Parathyroid adenoma (tissue), 2 donors: ENCODE measurements around the gene HAUS7.

Experiments used
- H2AFZ ChIP-seq: fragments of 300-600 bp; sonication (generic); one replicate; pipeline ENCODE4 v1.7.0; 2017; ENCODE audit warnings: antibody characterized with exemption, mild to moderate bottlenecking
- H3K27ac ChIP-seq: fragments of 300-600 bp; sonication (generic); one replicate; pipeline ENCODE4 v1.7.0; 2017
- H3K27me3 ChIP-seq: fragments of 300-600 bp; sonication (generic); one replicate; pipeline ENCODE4 v1.7.0; 2017; ENCODE audit warnings: low read length; ENCODE audit not compliant: control insufficient read depth, insufficient read depth
- H3K36me3 ChIP-seq: fragments of 300-600 bp; sonication (generic); one replicate; pipeline ENCODE4 v1.7.0; 2017; ENCODE audit warnings: low read length; ENCODE audit not compliant: control insufficient read depth, insufficient read depth
- H3K4me1 ChIP-seq: fragments of 300-600 bp; sonication (generic); one replicate; pipeline ENCODE4 v1.7.0; 2017; ENCODE audit warnings: control low read depth
- H3K4me2 ChIP-seq: fragments of 300-600 bp; sonication (generic); one replicate; pipeline ENCODE4 v1.7.0; 2017; ENCODE audit warnings: low read length
- H3K4me3 ChIP-seq: fragments of 300-600 bp; sonication (generic); one replicate; pipeline ENCODE4 v1.7.0; 2017; ENCODE audit warnings: low read depth, low read length
- H3K79me2 ChIP-seq: fragments of 300-600 bp; sonication (generic); one replicate; pipeline ENCODE4 v1.7.0; 2017; ENCODE audit warnings: control low read depth
- H3K9ac ChIP-seq: fragments of 300-600 bp; sonication (generic); one replicate; pipeline ENCODE4 v1.7.0; 2017; ENCODE audit warnings: mild to moderate bottlenecking
- H3K9me3 ChIP-seq: fragments of 300-600 bp; sonication (generic); one replicate; pipeline ENCODE4 v1.7.0; 2017; ENCODE audit warnings: low read length; ENCODE audit not compliant: control insufficient read depth
- CTCF ChIP-seq: fragments of 300-600 bp; sonication (generic); IDR thresholded peaks from one replicate; pipeline ENCODE4 v1.7.0; 2017; ENCODE audit warnings: antibody characterized with exemption, mild to moderate bottlenecking
- donor health status: primary hyperparathyroidism.

Gene HAUS7

GRCh38 chrX:153516073-153516472 lies 45.7 kb upstream of the HAUS7 start:
- Histone ChIP-seq H2AFZ (no peak overlapping the region), H3K4me1 (no peaks in the 10 kb centered on the region), H3K79me2 (no peaks in the 10 kb centered on the region), H3K9me3 (no peaks in the 10 kb centered on the region), H3K27ac (no peak overlapping the region), H3K27me3 (no peaks in the 10 kb centered on the region), H3K4me2 (no peak overlapping the region), H3K4me3 (no peak overlapping the region), H3K36me3 (no peaks in the 10 kb centered on the region), H3K9ac (no peak overlapping the region)
- TF ChIP-seq CTCF, result no peak

GRCh38 chrX:153515435-153515834 lies 45.1 kb upstream of the HAUS7 start:
- Histone ChIP-seq H3K9ac (no peak overlapping the region), H2AFZ (no peak overlapping the region), H3K27me3 (no peaks in the 10 kb centered on the region), H3K4me2 (no peak overlapping the region), H3K4me3 (no peak overlapping the region), H3K79me2 (no peaks in the 10 kb centered on the region), H3K9me3 (no peaks in the 10 kb centered on the region), H3K27ac (no peak overlapping the region), H3K36me3 (no peaks in the 10 kb centered on the region), H3K4me1 (no peaks in the 10 kb centered on the region)
- TF ChIP-seq CTCF, result no peak

- H3K9me3 ChIP-seq, result no peaks in the 10 kb centered on the region
- H3K4me1 ChIP-seq, result no peaks in the 10 kb centered on the region
- H2AFZ ChIP-seq, result no peak overlapping the region
- no peak overlapping the region for H3K4me3 ChIP-seq
- no peak overlapping the region for H3K27ac ChIP-seq
- H3K36me3 ChIP-seq, result no peaks in the 10 kb centered on the region
- no peak overlapping the region for H3K4me2 ChIP-seq
- no peak overlapping the region for H3K9ac ChIP-seq
- no peak for TF ChIP-seq CTCF
- no peaks in the 10 kb centered on the region for H3K27me3 ChIP-seq
- no peaks in the 10 kb centered on the region for H3K79me2 ChIP-seq
Measured at GRCh38 chrX:153514259-153514658, 43.9 kb upstream of the HAUS7 start.

- H3K79me2 ChIP-seq, result no peaks in the 10 kb centered on the region
- no peaks in the 10 kb centered on the region for H3K4me1 ChIP-seq
- H3K27ac ChIP-seq, result no peak overlapping the region
- no peaks in the 10 kb centered on the region for H3K27me3 ChIP-seq
- H3K9ac ChIP-seq, result no peak overlapping the region
- no peak overlapping the region for H2AFZ ChIP-seq
- H3K4me3 ChIP-seq, result no peak overlapping the region
- H3K4me2 ChIP-seq, result no peak overlapping the region
- H3K36me3 ChIP-seq, result no peaks in the 10 kb centered on the region
- no peak for TF ChIP-seq CTCF
- no peaks in the 10 kb centered on the region for H3K9me3 ChIP-seq
Measured at GRCh38 chrX:153513265-153513664, 42.9 kb upstream of the HAUS7 start.

GRCh38 chrX:153512501-153512893 lies 42.1 kb upstream of the HAUS7 start:
- no peaks in the 10 kb centered on the region for H3K79me2 ChIP-seq

More at GRCh38 chrX:153512501-153512893, 42.1 kb upstream of the HAUS7 start:
- H3K4me1 ChIP-seq, result no peaks in the 10 kb centered on the region
- no peak overlapping the region for H3K9ac ChIP-seq
- H3K27ac ChIP-seq, result no peak overlapping the region
- no peaks in the 10 kb centered on the region for H3K9me3 ChIP-seq
- no peak overlapping the region for H3K4me3 ChIP-seq
- H2AFZ ChIP-seq, result no peak overlapping the region
- no peaks in the 10 kb centered on the region for H3K27me3 ChIP-seq
- H3K36me3 ChIP-seq, result no peaks in the 10 kb centered on the region
- TF ChIP-seq CTCF, result no peak
- no peak overlapping the region for H3K4me2 ChIP-seq
